ENCODE measurements around the gene SRPK1.
"Not testable (repeated sequence)": the region's sequence is repeated elsewhere in the genome, so short reads cannot be mapped to it uniquely, and the experiment has no call there.

SRPK1 gene

DNA sequence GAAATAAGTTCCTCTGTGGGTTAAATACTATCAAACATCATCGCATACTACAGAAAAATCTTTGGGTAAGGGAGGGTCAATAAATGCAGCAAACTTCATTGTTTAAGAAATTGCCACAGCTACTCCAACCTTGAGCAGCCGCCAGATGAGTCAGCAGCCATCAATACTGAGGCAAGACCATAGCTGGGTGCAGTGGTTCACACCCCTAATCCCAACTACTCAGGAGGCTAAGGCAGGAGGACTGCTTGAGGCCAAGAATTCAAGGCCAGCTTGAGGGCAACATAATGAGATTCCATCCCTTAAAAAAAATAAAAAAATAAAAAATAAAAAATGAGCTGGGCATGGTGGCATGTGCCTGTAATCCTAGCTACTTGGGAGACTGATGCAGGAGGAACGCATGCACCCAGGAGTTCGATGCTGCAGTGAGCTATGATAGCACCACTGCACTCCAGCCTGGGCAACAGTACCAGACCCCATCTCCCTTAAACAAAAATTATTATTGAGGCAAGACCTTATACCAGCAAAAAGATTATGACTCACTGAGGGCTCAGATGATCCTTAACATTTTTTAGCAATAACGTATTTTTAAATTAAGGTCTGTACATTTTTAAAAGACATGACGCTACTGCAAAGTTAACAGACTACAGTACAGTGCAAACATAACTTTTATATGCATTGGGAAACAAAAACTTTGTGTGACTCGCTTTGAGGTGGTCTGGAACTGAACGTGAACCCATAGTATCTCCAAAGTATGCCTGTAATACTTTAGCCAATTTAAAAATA, 8.8 kb downstream of the SRPK1 start:
- Histone ChIP-seq H3K36me3 (ENCODE audit: control insufficient read depth, insufficient read depth, low read length, severe bottlenecking) (peaks cover 37% of the 10 kb centered on the region), H3K27me3 (replicated peaks; ENCODE audit: control insufficient read depth, insufficient read depth, low read length) (no peaks in the 10 kb centered on the region), H3K4me3 (ENCODE audit: low read length) (no peak overlapping the region), H3K4me1 (ENCODE audit: control insufficient read depth, insufficient read depth, low read length) (no peaks in the 10 kb centered on the region), H3K9me3 (ENCODE audit: control insufficient read depth, low read length) (no peaks in the 10 kb centered on the region), H3K9ac (ENCODE audit: low read length) (no peak overlapping the region)
- no peak for DNase-seq (ENCODE audit: low read depth)

DNA sequence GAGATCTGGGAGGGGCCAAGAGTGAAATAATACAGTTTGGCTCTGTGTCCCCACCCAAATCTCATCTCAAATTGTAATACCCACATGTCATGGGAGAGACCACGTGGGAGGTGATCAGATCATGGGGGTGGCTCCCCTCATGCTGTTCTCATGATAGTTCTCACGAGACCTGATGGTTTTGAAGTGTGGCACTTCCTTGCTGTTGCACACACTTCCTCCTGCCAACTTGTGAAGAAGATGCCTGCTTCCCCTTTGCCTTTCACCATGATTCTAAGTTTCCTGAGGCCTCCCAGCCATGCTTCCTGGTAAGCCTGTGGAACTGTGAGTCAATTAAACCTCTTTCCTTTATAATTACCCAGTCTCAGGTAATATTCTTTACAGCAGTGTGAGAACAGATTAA, 11.3 kb downstream of the SRPK1 start:
- H3K4me3 ChIP-seq (ENCODE audit: low read length); H3K9ac ChIP-seq (ENCODE audit: low read length); H3K4me1 ChIP-seq (ENCODE audit: control insufficient read depth, insufficient read depth, low read length); DNase-seq (ENCODE audit: low read depth); H3K9me3 ChIP-seq (ENCODE audit: control insufficient read depth, low read length); H3K27me3 ChIP-seq (replicated peaks; ENCODE audit: control insufficient read depth, insufficient read depth, low read length): not testable (repeated sequence)
- peaks cover 31% of the 10 kb centered on the region for H3K36me3 ChIP-seq (ENCODE audit: control insufficient read depth, insufficient read depth, low read length, severe bottlenecking)

DNA sequence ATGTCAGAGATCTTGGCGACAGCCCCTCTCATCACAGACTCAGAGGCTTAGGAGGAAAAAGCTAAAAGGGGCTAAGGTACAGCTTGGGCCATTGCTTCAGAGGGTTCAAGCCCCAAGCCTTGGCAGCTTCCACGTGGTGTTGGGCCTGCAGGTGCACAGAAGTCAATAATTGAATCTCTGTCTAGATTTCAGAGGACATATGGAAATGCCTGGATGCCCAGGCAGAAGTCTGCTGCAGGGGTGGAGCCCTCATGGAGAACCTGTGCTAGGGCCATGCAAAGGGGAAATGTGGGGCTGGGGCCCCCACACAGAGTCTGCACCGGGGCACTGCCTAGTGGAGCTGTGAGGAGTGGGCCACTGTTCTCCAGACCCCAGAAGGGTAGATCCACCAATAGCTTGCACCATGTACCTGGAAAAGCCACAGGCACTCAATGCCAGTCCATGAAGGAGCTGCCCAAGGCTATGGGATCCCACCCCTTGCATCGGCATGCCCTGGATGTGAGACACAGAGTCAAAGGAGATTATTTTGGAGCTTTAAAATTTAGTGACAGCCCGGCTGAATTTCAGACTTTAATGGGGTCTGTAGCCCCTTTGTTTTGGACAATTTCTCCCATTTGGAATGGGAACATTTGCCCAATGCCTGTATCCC, 12.0 kb downstream of the SRPK1 start:
- not testable (repeated sequence) for H3K27me3 ChIP-seq (replicated peaks; ENCODE audit: control insufficient read depth, insufficient read depth, low read length); DNase-seq (ENCODE audit: low read depth); H3K4me3 ChIP-seq (ENCODE audit: low read length); H3K9ac ChIP-seq (ENCODE audit: low read length); H3K9me3 ChIP-seq (ENCODE audit: control insufficient read depth, low read length); H3K4me1 ChIP-seq (ENCODE audit: control insufficient read depth, insufficient read depth, low read length)
- H3K36me3 ChIP-seq (ENCODE audit: control insufficient read depth, insufficient read depth, low read length, severe bottlenecking): peaks cover 33% of the 10 kb centered on the region

DNA sequence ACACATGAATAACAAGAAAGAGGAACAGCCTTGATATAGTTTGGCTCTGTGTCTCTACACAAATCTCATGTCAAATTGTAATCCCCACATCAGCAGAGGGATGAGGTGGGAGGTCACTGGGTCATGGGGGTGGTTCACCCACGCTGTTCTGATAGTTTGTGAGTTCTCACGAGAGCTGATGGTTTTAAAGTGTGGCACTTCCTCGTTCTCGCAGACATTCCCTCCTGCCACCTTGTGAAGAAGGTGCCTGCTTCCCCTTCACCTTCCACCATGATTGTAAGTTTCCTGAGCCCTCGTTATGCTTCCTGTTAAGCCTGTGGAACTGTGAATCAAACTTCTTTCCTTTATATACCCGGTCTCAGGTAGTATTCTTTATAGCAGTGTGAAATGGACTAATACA, 13.1 kb downstream of the SRPK1 start:
- Histone ChIP-seq H3K4me3 (ENCODE audit: low read length) (no peak overlapping the region), H3K9ac (ENCODE audit: low read length) (no peak overlapping the region), H3K27me3 (replicated peaks; ENCODE audit: control insufficient read depth, insufficient read depth, low read length) (no peaks in the 10 kb centered on the region), H3K9me3 (ENCODE audit: control insufficient read depth, low read length) (no peaks in the 10 kb centered on the region), H3K4me1 (ENCODE audit: control insufficient read depth, insufficient read depth, low read length) (no peaks in the 10 kb centered on the region), H3K36me3 (ENCODE audit: control insufficient read depth, insufficient read depth, low read length, severe bottlenecking) (peaks cover 28% of the 10 kb centered on the region)
- no peak for DNase-seq (ENCODE audit: low read depth)

DNA sequence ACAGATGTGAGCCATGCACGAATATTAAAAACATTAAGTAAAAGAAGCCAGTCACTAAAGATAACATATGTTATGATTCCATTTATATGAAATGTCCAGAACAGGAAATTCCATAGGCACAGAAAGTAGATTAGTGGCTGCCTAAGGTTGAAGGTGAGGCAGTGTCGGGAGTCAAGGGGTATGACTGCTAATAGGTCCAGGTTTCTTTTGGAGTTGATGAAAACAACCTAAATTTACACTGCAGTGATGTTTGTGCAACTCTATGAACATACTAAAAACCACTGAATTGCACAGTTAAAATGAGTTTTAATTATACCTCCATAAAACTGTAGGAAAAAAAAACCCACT, 14.4 kb downstream of the SRPK1 start:
- no peak overlapping the region for H3K4me3 ChIP-seq (ENCODE audit: low read length)
- H3K36me3 ChIP-seq (ENCODE audit: control insufficient read depth, insufficient read depth, low read length, severe bottlenecking): peaks cover 24% of the 10 kb centered on the region

DNA sequence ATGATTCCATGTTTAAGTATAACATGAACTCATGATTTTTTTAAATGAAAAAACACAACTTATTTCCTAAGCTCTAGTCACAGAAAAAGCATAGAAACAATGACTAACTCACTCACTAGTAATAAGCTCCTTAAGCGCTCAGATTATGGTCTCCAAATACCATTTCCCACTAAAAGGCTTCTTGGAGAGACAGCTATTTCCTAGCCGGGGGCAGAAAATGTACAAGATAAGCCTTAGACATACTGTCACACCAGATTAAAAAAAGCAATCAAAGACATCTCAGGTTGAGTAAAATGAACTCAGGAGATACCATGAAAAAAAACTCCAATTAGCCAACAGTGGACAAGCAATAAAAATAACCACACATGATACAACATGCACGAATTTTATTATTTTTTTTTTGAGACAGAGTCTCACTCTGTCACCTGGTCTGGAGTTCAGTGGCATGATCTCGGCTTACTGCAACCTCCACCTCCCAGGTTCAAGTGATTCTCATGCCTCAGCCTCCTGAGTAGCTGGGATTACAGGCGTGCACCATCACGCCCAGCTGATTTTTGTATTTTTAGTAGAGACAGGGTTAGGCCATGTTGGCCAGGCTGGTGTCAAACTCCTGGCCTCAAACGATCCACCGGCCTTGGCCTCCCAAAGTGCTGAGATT, 14.9 kb downstream of the SRPK1 start:
- Histone ChIP-seq H3K4me1 (ENCODE audit: control insufficient read depth, insufficient read depth, low read length) (no peaks in the 10 kb centered on the region), H3K9me3 (ENCODE audit: control insufficient read depth, low read length) (no peaks in the 10 kb centered on the region), H3K9ac (ENCODE audit: low read length) (no peak overlapping the region), H3K27me3 (replicated peaks; ENCODE audit: control insufficient read depth, insufficient read depth, low read length) (no peaks in the 10 kb centered on the region), H3K36me3 (ENCODE audit: control insufficient read depth, insufficient read depth, low read length, severe bottlenecking) (peaks cover 24% of the 10 kb centered on the region), H3K4me3 (ENCODE audit: low read length) (no peak overlapping the region)
- DNase-seq (ENCODE audit: low read depth): no peak

More for the DNA sequence above, 14.4 kb downstream of the SRPK1 start:
- Histone ChIP-seq H3K9me3 (ENCODE audit: control insufficient read depth, low read length) (no peaks in the 10 kb centered on the region), H3K9ac (ENCODE audit: low read length) (no peak overlapping the region), H3K4me1 (ENCODE audit: control insufficient read depth, insufficient read depth, low read length) (no peaks in the 10 kb centered on the region), H3K27me3 (replicated peaks; ENCODE audit: control insufficient read depth, insufficient read depth, low read length) (no peaks in the 10 kb centered on the region)
- DNase-seq (ENCODE audit: low read depth): no peak

DNA sequence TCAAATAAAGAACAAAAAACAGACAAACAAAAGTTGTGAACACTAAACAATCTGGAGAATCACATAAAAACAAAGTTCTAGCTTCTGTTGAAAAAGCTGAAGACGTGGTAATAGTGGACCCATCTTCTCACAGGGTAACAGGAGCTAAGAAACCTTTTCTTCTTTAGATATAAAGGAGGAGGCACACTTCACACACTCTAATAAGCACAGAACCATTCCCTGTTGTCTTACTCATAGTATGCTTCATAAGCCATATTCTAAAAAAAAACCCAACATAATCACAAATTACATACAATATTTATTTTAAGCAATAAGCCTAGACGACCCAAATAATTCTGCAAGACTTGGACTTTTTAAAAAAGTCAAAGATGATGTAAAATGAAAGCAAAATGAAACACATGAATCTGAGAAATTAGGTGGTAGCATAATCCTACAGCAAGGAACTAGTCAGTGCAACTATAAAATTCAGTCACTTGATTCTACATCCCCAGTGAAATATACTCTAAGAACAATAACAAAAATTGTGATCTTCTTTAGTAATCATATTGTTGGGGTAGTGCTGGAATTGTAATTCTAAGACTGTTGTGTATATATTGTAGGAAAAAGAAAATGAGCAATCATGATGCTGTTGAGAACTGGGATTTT, 15.6 kb downstream of the SRPK1 start:
- H3K9ac ChIP-seq (ENCODE audit: low read length): no peak overlapping the region
- no peaks in the 10 kb centered on the region for H3K27me3 ChIP-seq (replicated peaks; ENCODE audit: control insufficient read depth, insufficient read depth, low read length)
- no peaks in the 10 kb centered on the region for H3K9me3 ChIP-seq (ENCODE audit: control insufficient read depth, low read length)
- no peaks in the 10 kb centered on the region for H3K4me1 ChIP-seq (ENCODE audit: control insufficient read depth, insufficient read depth, low read length)
- no peak for DNase-seq (ENCODE audit: low read depth)
- H3K4me3 ChIP-seq (ENCODE audit: low read length): no peak overlapping the region
- H3K36me3 ChIP-seq (ENCODE audit: control insufficient read depth, insufficient read depth, low read length, severe bottlenecking): peaks cover 20% of the 10 kb centered on the region

DNA sequence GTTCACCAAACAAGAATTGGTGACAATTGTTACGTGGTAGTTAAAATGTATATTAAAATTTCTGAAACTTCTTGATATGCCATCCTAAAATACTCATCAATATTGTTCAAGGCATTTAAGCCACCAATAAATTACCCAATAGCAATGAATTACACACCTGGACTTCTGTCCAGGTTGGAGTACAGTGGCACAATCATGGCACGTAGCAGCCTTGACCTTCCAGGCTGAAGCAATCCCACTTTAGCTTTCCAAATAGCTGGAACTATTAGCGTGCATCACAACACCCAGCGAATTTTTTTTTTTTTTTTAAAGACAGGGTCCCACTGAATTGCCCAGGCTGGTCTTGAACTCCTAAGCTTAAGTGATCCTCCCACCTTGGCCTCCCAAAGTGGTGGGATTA, 17.2 kb downstream of the SRPK1 start:
- no peak for DNase-seq (ENCODE audit: low read depth)
- Histone ChIP-seq H3K36me3 (ENCODE audit: control insufficient read depth, insufficient read depth, low read length, severe bottlenecking) (peaks cover 8% of the 10 kb centered on the region), H3K27me3 (replicated peaks; ENCODE audit: control insufficient read depth, insufficient read depth, low read length) (no peaks in the 10 kb centered on the region), H3K9me3 (ENCODE audit: control insufficient read depth, low read length) (no peaks in the 10 kb centered on the region), H3K9ac (ENCODE audit: low read length) (no peak overlapping the region), H3K4me1 (ENCODE audit: control insufficient read depth, insufficient read depth, low read length) (no peaks in the 10 kb centered on the region), H3K4me3 (ENCODE audit: low read length) (no peak overlapping the region)

DNA sequence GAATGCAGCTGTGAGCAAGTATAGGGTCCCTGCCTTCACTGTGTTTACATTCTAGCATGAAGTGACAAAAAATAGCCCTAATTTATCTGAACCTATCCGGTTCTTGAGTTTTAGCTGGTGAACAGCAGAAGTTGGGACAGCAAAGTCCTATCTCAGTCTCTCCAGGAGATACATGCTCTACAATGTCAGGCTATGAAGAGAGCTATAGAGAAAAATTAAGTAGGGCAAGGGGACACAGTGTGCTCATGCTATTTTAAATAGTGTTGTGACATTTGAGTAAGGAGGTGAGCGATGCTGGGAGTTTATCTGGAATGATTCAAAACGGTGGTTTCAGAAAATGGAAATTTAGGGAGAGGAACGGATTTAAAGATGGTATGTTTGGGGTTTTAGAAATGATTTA, 20.4 kb downstream of the SRPK1 start:
- no peaks in the 10 kb centered on the region for H3K9me3 ChIP-seq (ENCODE audit: control insufficient read depth, low read length)
- no peaks in the 10 kb centered on the region for H3K4me1 ChIP-seq (ENCODE audit: control insufficient read depth, insufficient read depth, low read length)
- peaks cover 3% of the 10 kb centered on the region for H3K36me3 ChIP-seq (ENCODE audit: control insufficient read depth, insufficient read depth, low read length, severe bottlenecking)
- no peaks in the 10 kb centered on the region for H3K27me3 ChIP-seq (replicated peaks; ENCODE audit: control insufficient read depth, insufficient read depth, low read length)
- no peak overlapping the region for H3K4me3 ChIP-seq (ENCODE audit: low read length)
- no peak overlapping the region for H3K9ac ChIP-seq (ENCODE audit: low read length)
- DNase-seq (ENCODE audit: low read depth): no peak

DNA sequence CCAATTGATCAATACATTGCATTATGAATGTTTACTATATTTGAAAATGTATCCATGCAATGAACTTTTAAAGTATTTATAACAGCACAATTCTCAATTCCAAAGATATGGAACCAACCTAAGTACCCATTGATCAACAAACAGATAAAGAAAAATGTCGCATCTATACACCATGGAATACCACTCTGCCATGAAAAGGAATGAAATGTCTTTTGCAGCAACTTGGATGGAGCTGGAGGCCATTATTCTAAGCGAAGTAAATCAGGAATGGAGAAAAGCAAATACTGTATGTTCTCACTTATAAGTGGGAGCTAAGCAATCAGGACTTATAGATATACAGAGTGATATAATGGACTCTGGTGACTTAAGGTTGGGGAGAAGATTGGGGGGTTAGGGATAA, 22.9 kb downstream of the SRPK1 start:
- H3K36me3 ChIP-seq (ENCODE audit: control insufficient read depth, insufficient read depth, low read length, severe bottlenecking): no peaks in the 10 kb centered on the region
- H3K27me3 ChIP-seq (replicated peaks; ENCODE audit: control insufficient read depth, insufficient read depth, low read length): no peaks in the 10 kb centered on the region
- no peaks in the 10 kb centered on the region for H3K4me1 ChIP-seq (ENCODE audit: control insufficient read depth, insufficient read depth, low read length)
- H3K9me3 ChIP-seq (ENCODE audit: control insufficient read depth, low read length): no peaks in the 10 kb centered on the region
- no peak for DNase-seq (ENCODE audit: low read depth)
- H3K4me3 ChIP-seq (ENCODE audit: low read length): no peak overlapping the region
- H3K9ac ChIP-seq (ENCODE audit: low read length): no peak overlapping the region

DNA sequence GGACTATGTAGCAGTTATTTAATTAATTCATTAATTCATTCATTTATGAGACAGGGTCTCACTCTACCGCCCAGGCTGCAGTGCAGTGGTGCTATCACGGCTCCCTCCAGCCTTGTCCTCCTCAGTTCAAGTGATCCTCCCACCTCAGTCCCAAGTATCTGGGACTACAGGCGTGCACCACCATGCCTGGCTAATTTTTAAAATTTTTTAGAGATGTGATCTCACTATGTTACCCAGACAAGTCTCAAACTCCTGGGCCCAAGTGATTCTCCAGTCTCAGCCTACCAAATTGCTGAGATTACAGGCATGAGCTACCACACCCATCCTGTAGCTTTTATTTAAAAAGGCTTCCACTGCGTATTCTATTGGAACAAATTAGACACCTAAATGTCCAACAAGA, 23.4 kb downstream of the SRPK1 start:
- no peak overlapping the region for H3K4me3 ChIP-seq (ENCODE audit: low read length)
- no peaks in the 10 kb centered on the region for H3K4me1 ChIP-seq (ENCODE audit: control insufficient read depth, insufficient read depth, low read length)
- H3K9ac ChIP-seq (ENCODE audit: low read length): no peak overlapping the region
- H3K27me3 ChIP-seq (replicated peaks; ENCODE audit: control insufficient read depth, insufficient read depth, low read length): no peaks in the 10 kb centered on the region
- DNase-seq (ENCODE audit: low read depth): no peak
- no peaks in the 10 kb centered on the region for H3K36me3 ChIP-seq (ENCODE audit: control insufficient read depth, insufficient read depth, low read length, severe bottlenecking)
- no peaks in the 10 kb centered on the region for H3K9me3 ChIP-seq (ENCODE audit: control insufficient read depth, low read length)

Measured in adipocyte (in vitro differentiated cells).